Right ventricle myocardium inferior (tissue), 1 donor: Measurements from ENCODE around the gene SPI1. TPM values are rescaled to one million over a fixed set of nuclear protein-coding genes. Genes with fewer than 3 reads are reported as not detected.
A peak's percentile ranks its signal among the peaks of the same experiment; 100 is the strongest.
"Not testable (repeated sequence)": the region's sequence is repeated elsewhere in the genome, so short reads cannot be mapped to it uniquely, and the experiment has no call there.

Experiments
- ATAC-seq: fragments of 200-7000 bp; cut with Tn5 transposase; one replicate; pipeline ENCODE4 v1.9.1; 2020; ENCODE audit warnings: mild to moderate bottlenecking, moderate library complexity
- DNase-seq: peaks from one replicate; pipeline ENCODE4 v3.0.0; 2021; ENCODE audit errors: missing footprints
- intact Hi-C: fragments of 100-400 bp; cut with DNase I; formaldehyde crosslinking; loops from one replicate; pipeline ENCODE4 v1.11.0; 2022
- total RNA-seq: library from RNA; stranded (reverse); fragmentation: NEBNext Ultra II Directional; extraction: Animal tissue kit (Norgen Biotek cat#: 25700); gene quantifications from one replicate; pipeline ENCODE4 v1.2.1, GENCODE V29; 2021
- donor health status: DM: no; HTN: yes; CAD: no; lungs with severe emphysema.

The SPI1 gene
- total RNA-seq, 1 donor from 2014 or later, result 14.6 TPM

- ATAC-seq, result no peak
- intact Hi-C loops, result no loop called here
- no peak for DNase-seq
These were observed 44.4 kb downstream of the SPI1 start for GRCh38 chr11:47333886-47334443.

DNA sequence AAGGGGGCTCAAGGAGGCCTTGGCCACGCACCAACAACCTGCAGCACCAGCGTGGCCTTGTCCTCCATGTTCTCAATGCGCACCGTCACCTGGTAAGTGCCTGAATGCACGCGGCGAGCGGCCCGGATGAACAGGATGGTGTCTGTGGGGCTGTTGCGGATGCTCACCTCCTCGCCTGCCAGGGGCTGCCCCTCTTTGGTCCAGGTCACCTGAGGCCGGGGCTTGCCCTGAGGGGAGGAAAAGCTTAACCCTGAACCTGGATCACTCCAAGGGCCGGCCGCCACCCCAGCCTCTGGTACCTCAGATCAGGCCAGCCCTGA is 44.9 kb downstream of the SPI1 start:
- intact Hi-C loops, result no loop called here
- no peak for ATAC-seq
- DNase-seq, result no peak

GRCh38 chr11:47332791-47333525 is 45.4 kb downstream of the SPI1 start:
- DNase-seq, result no peak
- intact Hi-C loops, result no loop called here
- ATAC-seq, result no peak

DNA sequence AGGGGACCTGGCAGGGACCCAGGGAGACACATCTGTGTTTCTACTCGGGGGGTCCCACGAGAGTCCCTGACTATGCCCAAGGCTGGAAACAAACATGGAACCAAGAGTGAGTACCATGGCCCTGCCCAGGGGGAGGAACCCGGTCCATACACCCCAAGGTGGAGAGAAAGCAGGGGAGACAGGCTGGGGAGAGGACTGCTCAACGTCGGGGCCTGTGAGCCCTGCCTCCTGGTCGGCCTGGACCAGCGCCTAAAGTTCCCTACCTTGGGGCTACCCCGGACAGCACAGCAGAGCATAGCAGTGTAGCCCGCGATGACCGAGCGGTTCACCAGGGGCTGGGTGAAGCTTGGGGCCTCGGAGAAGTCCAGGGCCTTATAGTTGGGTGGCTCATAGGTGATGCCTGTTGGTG is 46.0 kb downstream of the SPI1 start:
- DNase-seq, result no peak
- no peak for ATAC-seq
- intact Hi-C loops, result no loop called here

- intact Hi-C loops, result no loop called here
- DNase-seq (no peak), ATAC-seq (no peak)
These were observed 46.7 kb downstream of the SPI1 start for GRCh38 chr11:47331454-47332302.

DNA sequence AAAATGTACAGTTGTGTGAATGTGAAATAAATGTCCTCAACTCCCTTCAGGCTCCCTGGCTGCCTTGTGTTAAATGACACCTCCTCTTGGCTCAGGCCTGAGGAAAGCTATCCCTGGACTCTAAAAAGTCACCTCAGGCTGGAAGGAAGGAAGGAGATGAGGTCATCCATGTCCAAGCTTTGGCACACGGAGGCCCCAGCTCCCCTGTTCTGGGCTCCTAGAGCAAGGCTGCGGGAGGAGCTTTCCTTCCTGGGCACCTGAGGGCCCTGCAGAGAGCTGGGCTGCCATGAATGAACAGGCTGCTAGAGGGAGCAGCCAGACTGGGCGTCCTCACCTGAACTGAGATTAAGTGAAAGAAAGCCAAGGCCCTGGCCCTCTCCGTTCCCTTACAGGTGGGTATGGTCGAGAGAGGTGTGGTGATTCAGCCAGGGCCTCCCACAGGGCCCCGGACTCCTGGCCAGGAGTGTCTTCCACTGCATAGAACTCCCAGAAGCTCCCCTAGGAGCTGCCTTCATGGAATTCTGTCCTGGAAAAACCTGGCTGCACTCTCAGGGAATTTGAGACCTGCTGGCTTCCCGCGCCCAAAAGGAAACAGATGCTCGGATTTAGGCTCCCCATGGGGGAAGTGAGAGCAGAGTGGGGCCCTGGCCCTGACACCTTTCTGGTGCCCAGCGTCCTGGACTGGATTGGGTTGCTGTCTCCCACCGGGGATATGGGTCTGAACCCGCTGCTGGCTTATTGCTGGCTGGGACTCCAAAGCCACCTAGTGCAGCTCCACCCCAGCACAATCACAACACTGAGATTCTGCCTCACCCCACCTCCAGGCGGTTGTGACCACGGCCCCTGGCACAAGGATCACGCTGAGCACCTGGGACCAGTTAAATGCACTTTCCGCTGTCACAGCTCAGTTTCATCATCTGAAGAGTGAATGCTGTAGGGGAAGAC is 48.1 kb downstream of the SPI1 start:
- ATAC-seq, result peak; percentile 18
- intact Hi-C loops, result no loop called here
- DNase-seq, result no peak

GRCh38 chr11:47329431-47329986 is 48.8 kb downstream of the SPI1 start:
- ATAC-seq (peak; percentile 0), DNase-seq (no peak)
- intact Hi-C loops, result no loop called here

- intact Hi-C loops, result no loop called here
- DNase-seq, result no peak
- peak; percentile 20 for ATAC-seq
These were observed 49.6 kb downstream of the SPI1 start for GRCh38 chr11:47328449-47329390.

DNA sequence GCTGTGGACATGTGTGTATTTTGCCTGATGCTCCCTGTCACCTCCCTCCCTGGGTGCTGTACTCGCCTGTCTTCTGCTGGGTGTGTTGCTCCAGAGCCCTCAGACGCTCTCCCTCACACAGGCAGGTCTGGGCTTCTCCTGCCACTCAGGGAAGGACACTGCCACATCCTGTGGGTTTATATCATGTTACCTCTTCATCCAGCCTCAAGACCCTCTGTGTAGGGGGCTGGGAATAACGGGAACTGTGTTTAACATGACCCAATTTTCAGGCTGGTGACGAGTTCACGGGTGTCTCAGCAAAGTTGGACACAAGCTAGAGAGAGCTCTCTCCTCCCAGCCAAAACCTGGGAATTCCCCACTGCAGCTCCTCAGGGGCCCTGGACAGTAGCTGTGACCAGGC is 50.4 kb downstream of the SPI1 start:
- peak; percentile 3 for ATAC-seq
- intact Hi-C loops, result no loop called here
- DNase-seq, result no peak

- intact Hi-C loops, result no loop called here
- DNase-seq (no peak), ATAC-seq (no peak)
These were observed 51.3 kb downstream of the SPI1 start for GRCh38 chr11:47327025-47327424.

DNA sequence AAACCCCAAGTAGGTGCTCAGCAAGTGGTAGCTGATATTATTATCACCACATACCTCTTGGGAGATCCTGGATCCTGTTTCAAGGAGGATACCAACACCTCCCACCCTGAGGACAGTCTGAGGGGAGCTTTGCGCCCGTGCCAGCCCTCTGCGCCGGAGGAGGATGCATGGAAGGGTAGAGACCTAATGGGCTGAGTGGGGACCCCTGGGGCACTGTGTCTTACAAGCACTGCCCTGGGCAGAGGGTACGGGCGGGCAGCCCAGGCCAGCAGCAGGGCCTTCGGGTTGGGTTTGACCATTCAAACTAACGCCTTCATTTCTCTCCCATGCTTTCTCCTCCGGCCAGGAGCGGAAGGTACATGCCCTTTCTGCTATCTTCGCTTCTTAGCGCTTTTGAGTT is 52.1 kb downstream of the SPI1 start:
- intact Hi-C loops, result no loop called here
- no peak for DNase-seq
- no peak for ATAC-seq

- ATAC-seq, result no peak
- intact Hi-C loops, result no loop called here
- DNase-seq, result no peak
These were observed 52.9 kb downstream of the SPI1 start for GRCh38 chr11:47325271-47326041.

DNA sequence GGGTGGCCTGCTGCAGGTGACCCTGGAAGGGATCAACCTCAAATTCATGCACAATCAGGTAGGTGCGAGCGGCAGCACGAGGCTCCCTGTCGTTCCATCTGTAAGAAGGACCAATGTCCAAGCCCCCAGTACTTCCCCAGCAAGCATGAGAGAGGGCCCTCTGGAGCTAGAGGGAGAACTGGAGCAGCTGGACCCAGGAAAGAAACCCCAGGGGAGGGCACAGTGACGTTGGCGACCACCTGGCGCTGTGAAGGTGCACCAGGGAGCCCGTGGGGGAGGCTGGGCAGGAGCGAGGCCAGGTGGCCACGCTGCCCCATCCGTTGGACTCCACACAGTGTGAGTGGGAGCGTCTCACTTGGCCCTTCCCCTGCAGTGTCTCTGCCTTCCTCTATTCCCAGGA is 53.8 kb downstream of the SPI1 start:
- intact Hi-C loops, result no loop called here

DNA sequence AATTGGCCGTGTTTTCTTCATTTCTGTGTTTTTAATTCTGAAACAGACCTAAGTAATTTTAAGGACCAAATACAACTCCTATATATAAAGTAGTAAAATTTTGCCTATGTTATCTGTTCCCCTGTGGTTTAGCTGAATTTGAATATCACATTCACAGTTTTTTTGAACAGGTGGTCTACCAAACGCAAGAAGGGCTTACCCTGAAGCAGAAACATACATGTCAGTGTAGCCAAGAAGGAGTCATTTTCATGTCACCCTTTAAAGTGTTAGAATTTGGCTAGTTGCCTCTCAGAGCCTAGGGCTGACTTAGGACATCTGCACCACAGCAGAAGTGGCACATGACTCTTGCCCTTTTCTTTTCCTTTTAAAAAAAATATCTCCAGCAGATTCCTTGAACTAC is 60.2 kb downstream of the SPI1 start:
- ATAC-seq (no peak), DNase-seq (no peak)
- intact Hi-C loops, result no loop called here

More for the DNA sequence above, 53.8 kb downstream of the SPI1 start:
- DNase-seq (peak; percentile 50), ATAC-seq (no peak)

- intact Hi-C loops, result no loop called here
- DNase-seq (no peak), ATAC-seq (no peak)
These were observed 61.1 kb downstream of the SPI1 start for GRCh38 chr11:47317064-47317828.

GRCh38 chr11:47316501-47316900 is 61.8 kb downstream of the SPI1 start:
- ATAC-seq, DNase-seq, intact Hi-C loops: not testable (repeated sequence)
